Type B pancreatic cell (in vitro differentiated cells): ENCODE data around the gene BSDC1. TPM values are rescaled to one million over a fixed set of nuclear protein-coding genes. Genes with fewer than 3 reads are reported as not detected.

ENCODE experiments used
- DNase-seq: peaks from one replicate; pipeline ENCODE4 v3.0.0; 2021; ENCODE audit warnings: mixed read lengths; ENCODE audit not compliant: unreplicated experiment; ENCODE audit errors: extremely low spot score
- H3K27ac Mint-ChIP-seq: 2 replicates; pipeline ENCODE4 v1.8.0; 2021; ENCODE audit warnings: mild to moderate bottlenecking, mixed read lengths
- H3K27me3 Mint-ChIP-seq: 2 replicates; pipeline ENCODE4 v1.8.0; 2021; ENCODE audit warnings: mixed read lengths
- H3K36me3 Mint-ChIP-seq: 2 replicates; pipeline ENCODE4 v1.8.0; 2021; ENCODE audit warnings: mixed read lengths
- H3K4me1 Mint-ChIP-seq: one replicate; pipeline ENCODE4 v1.8.0; 2021; ENCODE audit warnings: mixed read lengths; ENCODE audit not compliant: unreplicated experiment
- H3K4me3 Mint-ChIP-seq: 2 replicates; pipeline ENCODE4 v1.8.0; 2021; ENCODE audit warnings: mild to moderate bottlenecking, mixed read lengths
- H3K9me3 Mint-ChIP-seq: 2 replicates; pipeline ENCODE4 v1.8.0; 2021; ENCODE audit warnings: mixed read lengths
- total RNA-seq: library from RNA; stranded (reverse); gene quantifications from 2 replicates; pipeline ENCODE4 v1.2.1, GENCODE V29; 2021; ENCODE audit warnings: low replicate concordance
- TF ChIP-seq, protein P1 (sequence below): fragments of 200-600 bp; sonication (generic); conservative IDR thresholded peaks from 2 replicates; pipeline ENCODE4 v1.5.0; 2021; ENCODE audit warnings: antibody characterized with exemption, mild to moderate bottlenecking

BSDC1 gene
- total RNA-seq, 1 donor from 2014 or later: 71.3 TPM

DNA sequence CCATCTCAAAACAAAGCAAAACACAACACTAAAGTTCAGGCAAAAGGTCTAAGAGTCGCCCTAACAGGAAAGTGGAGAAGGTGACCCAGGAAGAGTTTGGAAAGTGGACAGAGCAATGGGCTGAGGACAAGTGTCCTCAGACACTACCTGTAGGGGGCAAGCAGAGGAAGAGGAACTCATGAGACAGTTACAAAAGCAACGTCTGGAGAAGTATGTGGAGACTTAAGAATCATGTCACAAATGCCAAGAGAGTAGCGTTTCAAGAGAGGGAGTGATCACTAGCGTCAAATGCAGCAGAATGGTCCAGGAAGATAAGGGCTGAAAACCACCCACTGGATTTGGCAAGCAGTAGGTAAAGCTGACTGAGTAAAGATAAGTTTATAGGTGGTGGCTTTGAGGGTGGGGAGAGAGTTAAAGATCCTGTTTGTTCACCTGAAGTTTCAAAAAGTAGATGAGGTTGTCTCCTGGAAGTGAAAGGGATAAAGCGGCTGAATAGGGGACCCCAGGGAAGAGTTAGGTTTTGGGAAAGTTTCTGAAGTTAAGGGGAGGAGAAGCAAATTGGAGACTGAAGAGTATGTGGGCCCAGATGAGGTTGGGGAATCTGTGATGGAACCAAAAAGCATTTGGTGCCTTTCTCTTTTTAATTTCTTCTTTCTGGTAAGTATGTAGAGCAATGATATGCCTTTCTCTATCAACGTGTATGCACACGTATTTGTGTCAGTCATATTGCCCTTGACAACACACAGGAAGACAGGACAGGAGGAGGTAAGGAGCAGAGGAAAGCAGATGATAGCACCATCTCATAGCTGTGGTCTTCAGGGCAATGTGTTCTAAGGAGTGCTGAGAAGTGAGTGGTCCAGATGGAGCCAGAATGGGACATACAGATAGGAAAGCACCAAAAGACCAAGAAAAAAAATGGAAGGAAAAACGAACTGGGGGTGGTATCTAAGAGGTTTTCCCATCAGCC is 3.1 kb downstream of the BSDC1 start:
- H3K36me3 Mint-ChIP-seq: peaks cover 10% of the 10 kb centered on the region
- no peaks in the 10 kb centered on the region for H3K27me3 Mint-ChIP-seq
- H3K4me3 Mint-ChIP-seq: no peak overlapping the region
- DNase-seq: no peak
- no peak overlapping the region for H3K27ac Mint-ChIP-seq
- H3K9me3 Mint-ChIP-seq: no peaks in the 10 kb centered on the region
- TF ChIP-seq, protein P1, sequence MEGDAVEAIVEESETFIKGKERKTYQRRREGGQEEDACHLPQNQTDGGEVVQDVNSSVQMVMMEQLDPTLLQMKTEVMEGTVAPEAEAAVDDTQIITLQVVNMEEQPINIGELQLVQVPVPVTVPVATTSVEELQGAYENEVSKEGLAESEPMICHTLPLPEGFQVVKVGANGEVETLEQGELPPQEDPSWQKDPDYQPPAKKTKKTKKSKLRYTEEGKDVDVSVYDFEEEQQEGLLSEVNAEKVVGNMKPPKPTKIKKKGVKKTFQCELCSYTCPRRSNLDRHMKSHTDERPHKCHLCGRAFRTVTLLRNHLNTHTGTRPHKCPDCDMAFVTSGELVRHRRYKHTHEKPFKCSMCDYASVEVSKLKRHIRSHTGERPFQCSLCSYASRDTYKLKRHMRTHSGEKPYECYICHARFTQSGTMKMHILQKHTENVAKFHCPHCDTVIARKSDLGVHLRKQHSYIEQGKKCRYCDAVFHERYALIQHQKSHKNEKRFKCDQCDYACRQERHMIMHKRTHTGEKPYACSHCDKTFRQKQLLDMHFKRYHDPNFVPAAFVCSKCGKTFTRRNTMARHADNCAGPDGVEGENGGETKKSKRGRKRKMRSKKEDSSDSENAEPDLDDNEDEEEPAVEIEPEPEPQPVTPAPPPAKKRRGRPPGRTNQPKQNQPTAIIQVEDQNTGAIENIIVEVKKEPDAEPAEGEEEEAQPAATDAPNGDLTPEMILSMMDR: no peak
- peaks cover 18% of the 10 kb centered on the region for H3K4me1 Mint-ChIP-seq

DNA sequence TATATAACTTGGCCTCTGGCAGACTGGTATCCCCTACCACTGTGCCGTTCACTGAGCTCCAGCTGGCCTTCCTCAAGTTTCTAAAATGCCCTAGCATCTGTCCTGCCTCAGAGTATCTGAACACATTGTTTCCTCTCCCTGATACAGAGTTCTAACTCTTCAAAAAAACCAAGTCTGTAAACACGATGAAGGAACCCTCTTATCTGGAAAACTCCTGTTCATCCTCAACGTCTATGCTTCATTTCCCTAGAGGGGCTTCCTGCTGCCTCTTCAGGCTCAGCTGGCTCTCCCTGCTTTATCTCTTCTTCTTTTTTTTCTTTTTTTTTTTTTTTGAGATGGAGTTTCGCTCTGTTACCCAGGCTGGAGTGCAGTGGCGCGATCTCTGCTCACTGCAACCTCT is 5.6 kb downstream of the BSDC1 start:
- Mint-ChIP-seq H3K4me1 (peaks cover 10% of the 10 kb centered on the region), H3K27ac (no peak overlapping the region), H3K27me3 (no peaks in the 10 kb centered on the region), H3K9me3 (no peaks in the 10 kb centered on the region), H3K36me3 (peaks cover 5% of the 10 kb centered on the region), H3K4me3 (no peak overlapping the region)
- DNase-seq: no peak
- TF ChIP-seq, protein P1: no peak

DNA sequence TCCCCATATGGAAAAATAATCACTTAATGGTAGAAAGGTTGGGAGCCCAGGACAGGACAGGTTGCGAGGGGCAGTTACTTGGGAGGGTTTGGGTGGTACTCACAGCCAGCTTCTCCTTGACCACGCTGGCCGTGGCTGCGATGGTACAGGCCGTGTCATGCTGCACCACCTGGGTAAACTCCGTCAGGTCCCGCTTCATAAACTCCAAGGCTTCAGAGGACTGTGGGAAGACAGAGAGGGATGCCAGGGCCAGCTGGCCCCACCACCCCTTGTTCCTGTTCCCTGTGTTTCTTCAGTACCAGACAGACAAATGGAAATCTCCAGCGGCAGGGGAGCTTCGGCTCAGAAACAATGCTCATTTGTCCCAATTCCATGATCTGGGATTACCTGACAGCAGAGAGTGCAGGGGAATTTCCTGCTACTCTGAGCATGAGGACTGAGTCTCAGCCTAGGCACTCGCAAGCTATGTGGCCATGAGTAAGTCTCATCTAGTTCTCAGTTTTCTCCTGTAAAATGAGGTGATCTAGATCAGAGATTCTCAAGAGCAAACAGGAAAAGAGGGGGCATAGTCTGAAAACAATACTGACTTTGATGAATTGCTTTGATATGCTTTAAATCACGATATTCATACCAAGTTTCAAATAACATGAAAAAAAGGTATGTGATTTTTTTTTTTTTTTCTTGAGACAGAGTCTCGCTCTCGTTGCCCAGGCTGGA is 7.4 kb downstream of the BSDC1 start:
- no peak overlapping the region for H3K4me3 Mint-ChIP-seq
- no peaks in the 10 kb centered on the region for H3K9me3 Mint-ChIP-seq
- TF ChIP-seq, protein P1: no peak
- H3K27ac Mint-ChIP-seq: no peak overlapping the region
- H3K4me1 Mint-ChIP-seq: no peaks in the 10 kb centered on the region
- no peaks in the 10 kb centered on the region for H3K27me3 Mint-ChIP-seq
- peaks cover 5% of the 10 kb centered on the region for H3K36me3 Mint-ChIP-seq
- no peak for DNase-seq

DNA sequence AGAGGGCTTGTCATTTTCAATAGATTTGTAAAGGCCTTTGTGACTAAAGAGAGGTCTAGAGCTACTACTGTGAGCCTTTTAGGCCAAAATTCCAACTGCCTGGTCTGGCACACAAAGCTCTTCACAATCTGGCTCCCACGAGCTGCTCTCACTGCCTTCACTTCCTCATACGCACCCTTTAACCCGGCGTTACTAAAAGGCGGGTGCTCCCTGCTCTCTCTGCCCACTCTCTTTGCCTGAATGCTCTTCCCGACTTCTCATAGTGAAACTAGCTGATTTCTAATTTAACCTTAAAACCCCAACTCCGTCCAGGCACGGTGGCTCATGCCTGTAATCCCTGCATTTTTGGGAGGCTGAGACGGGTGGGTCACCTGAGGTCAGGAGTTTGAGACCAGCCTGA is 14.2 kb downstream of the BSDC1 start:
- Mint-ChIP-seq H3K27me3 (no peaks in the 10 kb centered on the region), H3K4me3 (no peak overlapping the region), H3K27ac (no peak overlapping the region), H3K36me3 (peaks cover 18% of the 10 kb centered on the region), H3K9me3 (no peaks in the 10 kb centered on the region), H3K4me1 (no peaks in the 10 kb centered on the region)
- no peak for DNase-seq
- TF ChIP-seq, protein P1: no peak

DNA sequence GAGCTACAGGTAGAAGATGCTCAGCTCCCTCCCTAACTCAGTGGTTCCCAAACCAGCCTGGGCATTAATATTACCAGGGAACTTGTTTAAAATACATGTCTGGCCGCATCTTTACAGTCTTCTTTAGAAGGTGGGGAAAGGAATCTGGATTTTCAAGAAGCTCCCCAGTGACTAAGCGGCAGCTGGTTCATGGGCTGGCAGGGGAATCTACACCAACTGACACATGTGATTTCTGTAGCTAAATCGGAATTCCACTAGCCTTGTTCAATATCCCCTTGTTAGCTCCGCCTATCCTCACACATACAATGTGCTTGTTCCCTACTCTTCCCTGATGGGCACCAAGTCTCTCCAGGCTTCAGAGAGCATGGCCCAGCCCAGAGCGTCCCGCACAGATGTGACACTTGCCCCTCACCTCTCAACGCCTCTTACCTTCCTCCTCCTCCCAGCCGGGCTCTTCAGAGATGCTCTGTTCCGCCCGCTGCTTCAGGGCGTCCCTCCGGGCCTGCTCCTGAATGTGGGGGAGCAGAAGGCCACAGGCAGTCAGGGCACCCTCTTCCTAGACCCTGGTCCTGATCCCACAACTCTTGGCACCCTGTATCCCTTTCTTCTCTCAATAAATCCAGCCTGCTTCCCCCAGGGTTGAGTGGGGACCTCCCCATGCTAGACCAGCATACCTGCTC is 16.6 kb downstream of the BSDC1 start:
- H3K4me1 Mint-ChIP-seq: no peaks in the 10 kb centered on the region
- TF ChIP-seq, protein P1: no peak
- H3K27me3 Mint-ChIP-seq: no peaks in the 10 kb centered on the region
- H3K36me3 Mint-ChIP-seq: peaks cover 24% of the 10 kb centered on the region
- H3K27ac Mint-ChIP-seq: peak overlapping the region; percentile 74
- H3K4me3 Mint-ChIP-seq: no peak overlapping the region
- no peak for DNase-seq
- no peaks in the 10 kb centered on the region for H3K9me3 Mint-ChIP-seq
